HT-29 (cell line): ENCODE data around the gene C2orf42. TPM values are rescaled to one million over a fixed set of nuclear protein-coding genes. Genes with fewer than 3 reads are reported as not detected.
"Not testable (repeated sequence)": the region's sequence is repeated elsewhere in the genome, so short reads cannot be mapped to it uniquely, and the experiment has no call there.

ENCODE experiments used
- DNase-seq: peaks from one replicate; pipeline ENCODE4 v3.0.0-alpha.2; 2015; ENCODE audit warnings: low spot score
- total RNA-seq: library from RNA; depleted of rRNA; stranded (reverse); fragments of >200 nt; shearing (Covaris generic); gene quantifications from 2 replicates; pipeline ENCODE4 v1.2.3, GENCODE V29; 2014

Gene C2orf42
- total RNA-seq, 1 experiment from 2014 or later = 10.5 TPM

GRCh38 chr2:70173520-70173919, 17.3 kb downstream of the C2orf42 start:
- no peak for DNase-seq

- not testable (repeated sequence) for DNase-seq
Measured at GRCh38 chr2:70169654-70170245, 21.1 kb downstream of the C2orf42 start.

GRCh38 chr2:70161069-70161534, 29.7 kb downstream of the C2orf42 start:
- no peak for DNase-seq

- DNase-seq = no peak
Measured at GRCh38 chr2:70160545-70160944, 30.3 kb downstream of the C2orf42 start.

- not testable (repeated sequence) for DNase-seq
Measured at GRCh38 chr2:70149130-70149686, 41.6 kb downstream of the C2orf42 start.

GRCh38 chr2:70148211-70148760, 42.5 kb downstream of the C2orf42 start:
- not testable (repeated sequence) for DNase-seq

GRCh38 chr2:70145851-70146739, 44.7 kb downstream of the C2orf42 start:
- DNase-seq = no peak

- no peak for DNase-seq
Measured at GRCh38 chr2:70145144-70145490, 45.7 kb downstream of the C2orf42 start.

GRCh38 chr2:70144443-70145143, 46.2 kb downstream of the C2orf42 start:
- no peak for DNase-seq

- DNase-seq = peak; percentile 58
Measured at GRCh38 chr2:70143314-70144150, 47.3 kb downstream of the C2orf42 start.

GRCh38 chr2:70142590-70143313, 48.1 kb downstream of the C2orf42 start:
- DNase-seq = peak; percentile 99

- DNase-seq = peak; percentile 75
Measured at GRCh38 chr2:70141902-70142589, 48.8 kb downstream of the C2orf42 start.

GRCh38 chr2:70141212-70141901, 49.5 kb downstream of the C2orf42 start:
- peak; percentile 98 for DNase-seq

GRCh38 chr2:70140791-70141211, 50.0 kb downstream of the C2orf42 start:
- no peak for DNase-seq

- DNase-seq = not testable (repeated sequence)
Measured at GRCh38 chr2:70134323-70134983, 56.4 kb downstream of the C2orf42 start.

- no peak for DNase-seq
Measured at GRCh38 chr2:70133491-70134322, 57.1 kb downstream of the C2orf42 start.

GRCh38 chr2:70133127-70133452, 57.7 kb downstream of the C2orf42 start:
- DNase-seq = no peak
